ENCODE results near the gene MORC4.

MORC4 gene

DNA sequence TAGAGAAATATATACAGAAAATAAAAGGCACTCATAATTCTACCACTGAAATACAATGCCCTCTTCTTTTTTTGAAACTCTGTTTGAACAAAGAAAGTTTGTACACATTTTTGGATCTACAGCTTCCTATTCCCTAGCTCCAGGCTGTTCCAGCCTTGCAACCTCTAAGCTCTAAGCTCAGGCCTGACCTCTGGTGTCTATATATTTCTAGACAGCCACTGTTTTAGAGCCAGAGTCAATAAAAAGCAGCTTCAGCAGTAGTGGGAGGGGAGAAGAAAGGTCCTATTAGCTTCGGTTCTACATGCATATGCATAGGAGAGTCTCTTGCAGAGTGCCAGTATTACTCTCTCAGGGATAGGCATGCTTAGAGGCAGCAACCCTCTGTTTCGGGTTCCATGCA lies 40.1 kb downstream of the MORC4 start:
- Histone ChIP-seq H3K9ac (ENCODE audit: low read length) (no peak overlapping the region), H3K36me3 (replicated peaks; ENCODE audit: low read depth, low read length) (no peaks in the 10 kb centered on the region), H2AFZ (ENCODE audit: low read depth, low read length) (no peak overlapping the region), H3K4me2 (ENCODE audit: low read length) (no peak overlapping the region), H3K4me3 (ENCODE audit: low read length) (no peak overlapping the region), H3K9me3 (ENCODE audit: insufficient read depth, low read length) (no peaks in the 10 kb centered on the region), H3K79me2 (ENCODE audit: low read length) (no peaks in the 10 kb centered on the region), H3K27ac (ENCODE audit: low read length) (no peak overlapping the region), H3K27me3 (ENCODE audit: low read depth, low read length) (no peaks in the 10 kb centered on the region), H3K4me1 (ENCODE audit: low read length) (no peaks in the 10 kb centered on the region), H4K20me1 (ENCODE audit: insufficient read depth, low read length) (no peaks in the 10 kb centered on the region)
- TF ChIP-seq EZH2phosphoT487 (IDR thresholded peaks at IDR 0.05; ENCODE audit: low read depth) (no peak), CTCF (IDR thresholded peaks at IDR 0.05; ENCODE audit: low read depth, low read length) (peak; percentile 12; the same call in 1 of the 2 replicates)

DNA sequence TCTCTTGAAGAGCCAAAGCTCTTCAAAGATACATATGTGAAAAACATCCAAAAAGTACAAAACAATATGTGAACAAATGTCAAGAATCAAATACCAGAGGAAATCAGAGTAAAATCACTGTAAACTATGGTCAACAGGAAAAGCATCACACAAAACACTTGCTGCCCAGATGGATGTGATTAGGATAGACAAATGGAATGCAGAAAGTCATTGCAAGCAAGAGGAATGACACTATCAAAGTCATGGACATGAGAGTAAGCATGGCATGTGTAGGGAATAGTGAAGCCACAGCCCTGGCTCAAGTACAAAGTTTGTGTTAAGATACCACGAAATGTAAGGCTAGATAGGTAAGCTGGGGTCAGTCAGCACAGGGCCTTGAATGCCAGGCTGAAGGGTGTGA lies 42.2 kb downstream of the MORC4 start:
- H3K79me2 ChIP-seq (ENCODE audit: low read length): no peaks in the 10 kb centered on the region
- H3K9me3 ChIP-seq (ENCODE audit: insufficient read depth, low read length): no peaks in the 10 kb centered on the region
- H3K4me1 ChIP-seq (ENCODE audit: low read length): peaks cover 14% of the 10 kb centered on the region
- TF ChIP-seq CTCF (IDR thresholded peaks at IDR 0.05; ENCODE audit: low read depth, low read length) (no peak), EZH2phosphoT487 (IDR thresholded peaks at IDR 0.05; ENCODE audit: low read depth) (no peak)
- H4K20me1 ChIP-seq (ENCODE audit: insufficient read depth, low read length): no peaks in the 10 kb centered on the region
- H3K27me3 ChIP-seq (ENCODE audit: low read depth, low read length): no peaks in the 10 kb centered on the region
- H3K27ac ChIP-seq (ENCODE audit: low read length): no peak overlapping the region
- no peak overlapping the region for H3K9ac ChIP-seq (ENCODE audit: low read length)
- no peaks in the 10 kb centered on the region for H3K36me3 ChIP-seq (replicated peaks; ENCODE audit: low read depth, low read length)
- no peak overlapping the region for H2AFZ ChIP-seq (ENCODE audit: low read depth, low read length)
- no peak overlapping the region for H3K4me2 ChIP-seq (ENCODE audit: low read length)
- no peak overlapping the region for H3K4me3 ChIP-seq (ENCODE audit: low read length)

GRCh38 chrX:106955004-106955772 lies 44.8 kb downstream of the MORC4 start:
- Histone ChIP-seq H3K27ac (ENCODE audit: low read length) (no peak overlapping the region), H3K79me2 (ENCODE audit: low read length) (no peaks in the 10 kb centered on the region), H3K9ac (ENCODE audit: low read length) (no peak overlapping the region), H2AFZ (ENCODE audit: low read depth, low read length) (no peak overlapping the region), H3K9me3 (ENCODE audit: insufficient read depth, low read length) (no peaks in the 10 kb centered on the region), H3K27me3 (ENCODE audit: low read depth, low read length) (no peaks in the 10 kb centered on the region), H4K20me1 (ENCODE audit: insufficient read depth, low read length) (no peaks in the 10 kb centered on the region), H3K36me3 (replicated peaks; ENCODE audit: low read depth, low read length) (no peaks in the 10 kb centered on the region), H3K4me2 (ENCODE audit: low read length) (no peak overlapping the region), H3K4me3 (ENCODE audit: low read length) (no peak overlapping the region), H3K4me1 (ENCODE audit: low read length) (peaks cover 14% of the 10 kb centered on the region)
- TF ChIP-seq CTCF (IDR thresholded peaks at IDR 0.05; ENCODE audit: low read depth, low read length) (no peak), EZH2phosphoT487 (IDR thresholded peaks at IDR 0.05; ENCODE audit: low read depth) (no peak)

DNA sequence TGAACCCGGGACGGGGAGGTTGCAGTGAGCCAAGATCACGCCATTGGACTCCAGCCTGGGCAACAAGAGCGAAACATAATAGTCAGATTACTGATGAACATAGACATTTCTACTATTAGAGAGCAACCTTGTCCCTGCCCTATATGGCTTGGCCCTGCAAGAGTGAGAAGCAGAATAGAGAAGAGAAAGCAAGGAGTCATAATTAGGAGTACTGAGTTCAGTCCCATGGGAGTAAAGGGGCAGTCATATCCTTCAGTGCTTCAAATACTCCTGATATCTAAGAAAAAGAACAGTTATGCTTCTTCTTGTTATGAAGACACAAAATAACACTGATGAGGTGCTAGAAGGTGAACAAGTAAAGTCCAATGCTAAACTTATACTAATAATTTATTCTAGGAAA lies 46.0 kb downstream of the MORC4 start:
- no peaks in the 10 kb centered on the region for H4K20me1 ChIP-seq (ENCODE audit: insufficient read depth, low read length)
- H3K27me3 ChIP-seq (ENCODE audit: low read depth, low read length): no peaks in the 10 kb centered on the region
- H3K4me2 ChIP-seq (ENCODE audit: low read length): no peak overlapping the region
- no peak overlapping the region for H2AFZ ChIP-seq (ENCODE audit: low read depth, low read length)
- no peak overlapping the region for H3K27ac ChIP-seq (ENCODE audit: low read length)
- no peaks in the 10 kb centered on the region for H3K79me2 ChIP-seq (ENCODE audit: low read length)
- H3K4me1 ChIP-seq (ENCODE audit: low read length): peaks cover 19% of the 10 kb centered on the region
- no peak overlapping the region for H3K4me3 ChIP-seq (ENCODE audit: low read length)
- H3K9ac ChIP-seq (ENCODE audit: low read length): no peak overlapping the region
- TF ChIP-seq CTCF (IDR thresholded peaks at IDR 0.05; ENCODE audit: low read depth, low read length) (no peak), EZH2phosphoT487 (IDR thresholded peaks at IDR 0.05; ENCODE audit: low read depth) (no peak)
- H3K36me3 ChIP-seq (replicated peaks; ENCODE audit: low read depth, low read length): no peaks in the 10 kb centered on the region
- no peaks in the 10 kb centered on the region for H3K9me3 ChIP-seq (ENCODE audit: insufficient read depth, low read length)

All from OCI-LY3 (cell line).